SK-N-SH (cell line): Measurements from ENCODE around the gene CDKN2B-AS1. TPM values are rescaled to one million over a fixed set of nuclear protein-coding genes. Genes with fewer than 3 reads are reported as not detected.

Source experiments
- CTCF ChIA-PET: fragments of 300-600, 350-600 bp; formaldehyde crosslinking; extraction: SDS; loops from one replicate; lab custom pipeline; 2021; lab: Yijun Ruan, JAX
- POLR2A ChIA-PET: fragments of 350-600 bp; sonication (Branson Sonifier 250); formaldehyde crosslinking; extraction: SDS; loops from one replicate; lab custom pipeline; 2020; ENCODE audit warnings: antibody characterized with exemption, inconsistent platforms; lab: Yijun Ruan, JAX
- DNase-seq: peaks from one replicate; pipeline ENCODE4 v3.0.0; 2012
- H2AFZ ChIP-seq: fragments of 200-600 bp; sonication (generic); 2 replicates; pipeline ENCODE4 v1.8.1; 2016; ENCODE audit warnings: antibody characterized with exemption, mild to moderate bottlenecking, low read depth
- H3F3A ChIP-seq: fragments of 200-600 bp; sonication (generic); replicated peaks from 2 replicates; pipeline ENCODE3; 2016; ENCODE audit warnings: antibody characterized with exemption, mild to moderate bottlenecking; ENCODE audit not compliant: insufficient read depth
- H3K27ac ChIP-seq, 2 experiments: fragments of 200-500 bp in 1 of 2; fragments of 200-600 bp in 1 of 2; sonication (Bioruptor generic) in 1 of 2; sonication (generic), shearing (Covaris generic) in 1 of 2; 2 replicates each; pipeline versions ENCODE4 v1.5.1 to v1.6.1; 2014 to 2016; ENCODE audit warnings: low read depth in 2 of 2, inconsistent platforms in 1 of 2, low read length in 1 of 2, mild to moderate bottlenecking in 1 of 2, mixed read lengths in 1 of 2
- H3K27me3 ChIP-seq: fragments of 200-600 bp; sonication (generic), shearing (Covaris generic); 2 replicates; pipeline ENCODE4 v1.6.1; 2016; ENCODE audit warnings: mixed run types; ENCODE audit not compliant: insufficient read depth
- H3K36me3 ChIP-seq, 2 experiments: fragments of 200-500 bp in 1 of 2; fragments of 200-600 bp in 1 of 2; sonication (Bioruptor generic) in 1 of 2; sonication (generic) in 1 of 2; replicated peaks in 1 of 2; 2 replicates each; pipeline versions ENCODE3 to v1.5.1; 2014 to 2016; ENCODE audit warnings: low read length in 1 of 2, mild to moderate bottlenecking in 1 of 2; ENCODE audit not compliant: insufficient read depth in 2 of 2, control insufficient read depth in 1 of 2
- H3K4me1 ChIP-seq, 2 experiments: fragments of 200-500 bp in 1 of 2; fragments of 200-600 bp in 1 of 2; sonication (Bioruptor generic) in 1 of 2; sonication (generic), shearing (Covaris generic) in 1 of 2; 2 replicates each; pipeline versions ENCODE4 v1.5.1 to v1.6.1; 2014 to 2016; ENCODE audit warnings: low read depth in 1 of 2, low read length in 1 of 2, mixed run types in 1 of 2; ENCODE audit not compliant: insufficient read depth in 2 of 2, control insufficient read depth in 1 of 2
- H3K4me2 ChIP-seq: fragments of 200-600 bp; sonication (generic), shearing (Covaris generic); 2 replicates; pipeline ENCODE4 v1.6.1; 2017; ENCODE audit warnings: mixed run types
- H3K4me3 ChIP-seq, 2 experiments: fragments of 200-500 bp in 1 of 2; fragments of 200-600 bp in 1 of 2; sonication (Bioruptor generic) in 1 of 2; sonication (generic), shearing (Covaris generic) in 1 of 2; 2 replicates each; pipeline versions ENCODE4 v1.5.1 to v1.8.1; 2014 to 2016; ENCODE audit warnings: low read depth in 2 of 2, inconsistent platforms in 1 of 2, low read length in 1 of 2, mild to moderate bottlenecking in 1 of 2, mixed read lengths in 1 of 2, moderate library complexity in 1 of 2
- H3K79me2 ChIP-seq: fragments of 200-600 bp; sonication (generic); 2 replicates; pipeline ENCODE4 v1.8.1; 2017; ENCODE audit warnings: mild to moderate bottlenecking; ENCODE audit not compliant: insufficient read depth
- H3K9ac ChIP-seq: fragments of 200-600 bp; sonication (generic); 2 replicates; pipeline ENCODE4 v1.6.1; 2017; ENCODE audit warnings: mixed run types
- H3K9me2 ChIP-seq: fragments of 200-600 bp; sonication (generic); 2 replicates; pipeline ENCODE4 v1.6.1; 2017; ENCODE audit warnings: mixed run types
- H3K9me3 ChIP-seq: fragments of 200-600 bp; sonication (generic); 2 replicates; pipeline ENCODE4 v1.6.1; 2017; ENCODE audit warnings: mixed run types, mild to moderate bottlenecking, moderate library complexity
- H4K20me1 ChIP-seq: fragments of 200-600 bp; sonication (generic); 2 replicates; pipeline ENCODE4 v1.6.1; 2017; ENCODE audit warnings: mild to moderate bottlenecking, mixed run types; ENCODE audit not compliant: insufficient read depth
- FOSL2 ChIP-seq: IDR thresholded peaks from 2 replicates; pipeline ENCODE4 v1.4.0; 2012; ENCODE audit warnings: low read depth, mild to moderate bottlenecking, moderate library complexity, borderline replicate concordance
- FOXM1 ChIP-seq: IDR thresholded peaks from 2 replicates; pipeline ENCODE4 v1.4.0; 2012; ENCODE audit warnings: low read depth, mild to moderate bottlenecking
- GABPA ChIP-seq: IDR thresholded peaks from 2 replicates; pipeline ENCODE4 v1.4.0; 2012; ENCODE audit warnings: low read depth, mild to moderate bottlenecking
- GATA2 ChIP-seq: sonication (generic); formaldehyde crosslinking; IDR thresholded peaks from 2 replicates; pipeline ENCODE4 v1.5.0; 2020; ENCODE audit warnings: mild to moderate bottlenecking, missing genetic modification reagents
- IRF3 ChIP-seq: fragments of 150-350 bp; IDR thresholded peaks from 2 replicates; pipeline ENCODE4 v1.6.1; 2016; ENCODE audit warnings: mild to moderate bottlenecking, low read depth, low read length
- JUND ChIP-seq: IDR thresholded peaks from 2 replicates; pipeline ENCODE4 v1.4.0; 2012
- MEF2A ChIP-seq: IDR thresholded peaks from 2 replicates; pipeline ENCODE4 v1.4.0; 2012; ENCODE audit warnings: low read depth, borderline replicate concordance
- NRF1 ChIP-seq: IDR thresholded peaks from 2 replicates; pipeline ENCODE4 v1.6.1; 2012; ENCODE audit warnings: low read depth, mild to moderate bottlenecking, low read length
- PBX3 ChIP-seq: IDR thresholded peaks from 2 replicates; pipeline ENCODE4; 2012
- POLR2AphosphoS5 ChIP-seq: IDR thresholded peaks from 2 replicates; pipeline ENCODE4 v1.6.1; 2012; ENCODE audit warnings: low read depth, low read length
- RAD21 ChIP-seq: IDR thresholded peaks from 2 replicates; pipeline ENCODE4 v1.6.1; 2012; ENCODE audit warnings: mild to moderate bottlenecking, low read length
- SIN3A ChIP-seq: IDR thresholded peaks from 2 replicates; pipeline ENCODE4 v1.6.1; 2012; ENCODE audit warnings: low read depth, mild to moderate bottlenecking, low read length, moderate library complexity, borderline replicate concordance
- SMC3 ChIP-seq: IDR thresholded peaks from 2 replicates; pipeline ENCODE4 v1.6.1; 2012; ENCODE audit warnings: low read depth, low read length, improper control_type of control experiment
- TAF1 ChIP-seq: IDR thresholded peaks from 2 replicates; pipeline ENCODE4 v1.6.1; 2012; ENCODE audit warnings: low read depth, mild to moderate bottlenecking, low read length, moderate library complexity, borderline replicate concordance
- TEAD4 ChIP-seq: IDR thresholded peaks from 2 replicates; pipeline ENCODE4 v1.4.0; 2012; ENCODE audit warnings: mild to moderate bottlenecking, borderline replicate concordance; ENCODE audit not compliant: insufficient read depth
- USF1 ChIP-seq: IDR thresholded peaks from 2 replicates; pipeline ENCODE4 v1.4.0; 2012; ENCODE audit warnings: low read depth, borderline replicate concordance
- YY1 ChIP-seq: IDR thresholded peaks from 2 replicates; pipeline ENCODE4 v1.4.0; 2012; ENCODE audit warnings: low read depth, mild to moderate bottlenecking
- WGBS: methylation state at CpG from one replicate; pipeline ENCODE4 v1.1.6; 2017; ENCODE audit warnings: low lambda C conversion rate; 5-methylcytosine and 5-hydroxymethylcytosine counted together
- polyA plus RNA-seq, 3 experiments: library from polyadenylated mRNA; depleted of rRNA; stranded (reverse); fragments of >200 nt; gene quantifications; 2 replicates each; pipeline ENCODE4 v1.2.3, GENCODE V29; 2012

Gene CDKN2B-AS1
- polyA plus RNA-seq, 1 of the 3 experiments (the other 2 are of a cell fraction), result 0.25 TPM

GRCh38 chr9:22068369-22068768 is 73.8 kb downstream of the CDKN2B-AS1 start:
- DNase-seq, result no peak
- H3K9me3 ChIP-seq, result no peaks in the 10 kb centered on the region
- no peaks in the 10 kb centered on the region for H3K9me2 ChIP-seq
- CTCF ChIA-PET, result interaction anchor here (0.6 to 1.4 kb wide), 3 partner anchors 37 to 254 kb away, joined by 3 to 4 read pairs (median 3); no protein-coding TSS in a partner anchor
- no peaks in the 10 kb centered on the region for H4K20me1 ChIP-seq
- H2AFZ ChIP-seq, result no peak overlapping the region
- H3K27me3 ChIP-seq, result no peaks in the 10 kb centered on the region
- no peaks in the 10 kb centered on the region for H3K4me1 ChIP-seq
- no peaks in the 10 kb centered on the region for H3F3A ChIP-seq
- TF ChIP-seq SMC3, result no peak
- TF ChIP-seq YY1, result no peak
- TF ChIP-seq JUND, result no peak
- TF ChIP-seq FOSL2, result no peak
- TF ChIP-seq FOXM1, result no peak
- TF ChIP-seq POLR2AphosphoS5, result no peak
- no peak for TF ChIP-seq TAF1
- no peak for TF ChIP-seq USF1
- TF ChIP-seq GABPA, result no peak
- no peak for TF ChIP-seq SIN3A
- TF ChIP-seq IRF3, result no peak
- no peak for TF ChIP-seq NRF1
- no peak for TF ChIP-seq GATA2 (CRISPR knock-in tag)
- TF ChIP-seq PBX3, result no peak
- TF ChIP-seq MEF2A, result no peak
- no peak for TF ChIP-seq RAD21
- H3K4me2 ChIP-seq, result no peak overlapping the region
- H3K36me3 ChIP-seq, result no peaks in the 10 kb centered on the region
- no peak overlapping the region for H3K4me3 ChIP-seq
- H3K79me2 ChIP-seq, result no peaks in the 10 kb centered on the region
- no peak overlapping the region for H3K9ac ChIP-seq
- WGBS, result 16% methylated on average over 8 of the region's 8 CpGs
- no peak overlapping the region for H3K27ac ChIP-seq
- POLR2A ChIA-PET, result no interaction called here

GRCh38 chr9:22073349-22073748 is 78.8 kb downstream of the CDKN2B-AS1 start:
- CTCF ChIA-PET, result no interaction called here
- Histone ChIP-seq H3K9ac (no peak overlapping the region), H3K4me2 (no peak overlapping the region), H3K4me1 (no peaks in the 10 kb centered on the region), H3K9me2 (no peaks in the 10 kb centered on the region), H3F3A (no peaks in the 10 kb centered on the region), H3K27me3 (no peaks in the 10 kb centered on the region), H3K27ac (no peak overlapping the region), H3K79me2 (no peaks in the 10 kb centered on the region), H3K36me3 (no peaks in the 10 kb centered on the region), H3K4me3 (no peak overlapping the region), H2AFZ (no peak overlapping the region), H4K20me1 (no peaks in the 10 kb centered on the region), H3K9me3 (no peaks in the 10 kb centered on the region)
- 0% methylated on average over 1 of the region's 1 CpG for WGBS
- POLR2A ChIA-PET, result no interaction called here
- TF ChIP-seq USF1 (no peak), TAF1 (no peak), FOXM1 (no peak), RAD21 (no peak), POLR2AphosphoS5 (no peak), TEAD4 (no peak), YY1 (no peak)
- DNase-seq, result no peak
